ENCODE measurements around the gene PRKAG2.

PRKAG2 gene

DNA sequence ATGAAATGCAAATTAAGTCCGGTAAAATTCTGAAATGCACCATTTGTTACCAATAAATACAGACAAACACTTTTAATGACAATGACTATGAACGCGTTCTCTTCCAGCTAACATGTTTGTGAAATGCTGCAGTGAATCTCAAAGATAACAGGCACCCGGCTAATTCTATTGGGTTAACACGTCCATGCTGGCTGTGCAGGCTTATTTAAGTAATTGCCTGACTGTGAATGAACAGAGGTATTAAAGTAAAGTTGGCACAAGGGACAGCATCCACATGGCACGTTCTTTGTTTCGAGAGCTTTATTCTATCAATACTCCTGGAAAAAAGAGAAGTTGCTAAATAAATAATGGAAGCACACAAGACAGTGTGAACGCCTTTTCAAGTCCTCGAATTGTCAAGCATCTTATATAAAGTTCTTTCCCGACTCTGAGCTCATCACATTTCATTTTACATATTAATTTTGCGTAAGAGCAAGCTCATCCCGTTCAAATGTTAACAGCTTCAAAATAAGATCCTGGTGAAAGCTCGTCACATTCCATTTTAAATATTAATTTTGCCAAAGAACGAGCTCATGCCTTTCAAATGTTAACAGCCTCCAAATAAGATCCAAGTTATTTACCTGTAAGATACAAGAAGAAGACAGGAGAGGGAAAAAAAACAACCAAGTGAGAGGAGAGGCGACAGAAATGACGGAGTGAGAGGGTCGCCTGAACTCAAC, 245.9 kb downstream of the PRKAG2 start:
- DNase-seq: no peak

DNA sequence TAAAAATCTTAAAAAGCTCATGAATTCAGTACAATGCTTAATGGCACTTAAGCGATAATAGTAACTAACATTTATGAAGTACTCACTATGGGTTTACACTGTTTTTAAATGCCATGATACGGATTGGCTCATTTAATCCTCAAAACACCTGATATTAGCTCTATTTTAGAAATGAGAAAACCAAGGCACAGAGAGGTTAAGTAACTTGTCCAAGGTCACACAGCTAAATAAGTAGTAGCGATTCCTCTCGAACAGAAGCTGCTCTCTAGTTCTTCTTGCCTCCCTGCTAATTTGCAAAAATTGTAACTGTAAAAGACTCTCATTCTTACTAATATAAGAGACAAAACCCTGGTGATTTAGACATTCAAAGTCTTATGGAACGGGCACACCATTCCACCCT, 246.6 kb downstream of the PRKAG2 start:
- no peak for DNase-seq

DNA sequence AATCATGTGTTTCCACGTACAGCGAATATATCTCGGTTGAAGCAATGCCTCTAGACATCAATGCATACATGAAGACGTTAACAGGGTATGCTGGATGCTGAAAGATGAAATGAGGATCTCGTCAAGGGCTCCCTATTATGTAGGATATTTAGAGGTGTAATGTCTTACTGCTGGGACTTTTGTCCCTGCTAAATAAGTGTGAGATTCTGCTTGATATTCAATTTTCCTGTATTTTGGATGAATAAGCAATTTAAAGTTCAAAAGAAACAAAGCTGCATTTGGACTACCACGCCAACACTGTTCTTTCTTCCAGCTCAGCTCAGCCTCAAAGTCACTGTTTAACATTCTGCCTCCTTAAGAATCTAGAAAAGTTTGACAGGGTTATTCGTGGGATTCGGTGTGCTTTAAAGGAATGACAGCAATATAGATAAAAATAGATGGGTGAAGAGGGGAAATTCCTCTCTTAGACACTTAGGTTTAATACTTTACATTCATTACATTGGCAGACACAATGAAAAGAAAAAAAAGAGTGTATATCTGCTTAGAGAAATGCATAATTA, 247.1 kb downstream of the PRKAG2 start:
- DNase-seq: no peak

DNA sequence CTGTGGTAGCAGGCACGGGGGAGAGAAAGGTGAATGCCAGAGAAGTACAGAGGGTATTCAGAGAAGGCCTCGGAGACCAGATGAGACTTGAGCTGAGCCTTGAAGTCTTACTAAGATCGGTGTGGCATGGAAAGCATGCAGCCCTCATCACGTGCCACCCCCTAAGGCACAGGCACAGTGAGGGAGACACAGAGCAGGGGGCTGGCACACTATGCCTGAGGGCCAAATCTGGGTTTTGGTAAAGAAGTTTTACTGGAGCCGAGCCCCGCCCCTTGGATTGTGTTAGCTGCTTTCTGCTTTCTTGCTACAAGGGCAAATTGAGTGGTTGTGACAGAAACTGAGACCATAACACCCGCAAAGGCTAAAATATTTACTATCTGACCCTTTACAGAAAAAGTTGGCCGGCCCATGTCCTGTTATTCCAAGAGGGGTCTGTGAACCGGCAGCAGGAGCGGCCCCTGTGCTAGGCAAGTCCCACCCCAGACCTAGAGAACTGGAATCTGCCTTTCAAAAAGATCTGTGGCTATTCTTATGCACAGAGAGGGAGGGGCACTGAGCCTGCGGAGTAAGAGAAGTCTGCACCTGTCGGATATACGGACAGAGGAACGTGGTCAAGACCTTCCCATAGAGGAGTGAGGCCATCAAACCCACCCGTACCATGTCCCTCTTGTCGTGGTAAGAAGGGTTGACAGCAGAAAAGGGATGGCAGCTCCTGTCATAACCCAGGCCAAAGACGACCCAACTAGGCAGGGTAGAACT, 247.9 kb downstream of the PRKAG2 start:
- no peak for DNase-seq

DNA sequence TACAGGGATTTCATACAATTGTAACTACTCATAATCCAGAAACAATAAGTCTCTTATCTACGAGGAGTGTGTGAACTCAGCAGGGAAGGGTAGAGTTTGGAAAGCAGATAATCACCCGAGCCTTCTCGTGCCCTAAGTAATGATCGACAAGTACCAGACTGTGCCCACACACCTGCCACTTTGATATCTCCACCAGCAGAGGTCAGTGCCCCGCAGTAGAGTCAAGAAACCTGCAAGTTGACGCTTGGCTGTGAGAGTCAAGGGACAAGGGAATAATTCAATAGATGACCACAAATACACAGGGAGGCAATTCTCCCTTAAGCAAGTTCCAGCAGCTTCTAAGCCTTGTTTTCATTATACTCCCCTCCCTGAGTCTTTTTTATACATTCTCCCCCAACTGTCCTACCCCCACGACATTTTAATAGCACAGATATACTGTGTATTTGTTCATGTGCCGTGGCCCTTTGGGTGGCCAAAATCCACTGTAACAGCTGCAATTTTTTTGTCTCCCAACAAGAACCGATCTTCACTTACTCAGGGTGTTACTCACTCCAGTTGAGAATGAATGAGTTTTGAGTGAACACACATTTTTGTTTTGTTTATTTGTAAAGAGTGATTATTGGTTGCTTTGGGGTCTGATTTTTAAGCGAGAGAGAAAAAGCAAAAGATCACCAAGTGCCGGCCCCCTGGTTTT, 250.3 kb downstream of the PRKAG2 start:
- DNase-seq: peak; percentile 38

DNA sequence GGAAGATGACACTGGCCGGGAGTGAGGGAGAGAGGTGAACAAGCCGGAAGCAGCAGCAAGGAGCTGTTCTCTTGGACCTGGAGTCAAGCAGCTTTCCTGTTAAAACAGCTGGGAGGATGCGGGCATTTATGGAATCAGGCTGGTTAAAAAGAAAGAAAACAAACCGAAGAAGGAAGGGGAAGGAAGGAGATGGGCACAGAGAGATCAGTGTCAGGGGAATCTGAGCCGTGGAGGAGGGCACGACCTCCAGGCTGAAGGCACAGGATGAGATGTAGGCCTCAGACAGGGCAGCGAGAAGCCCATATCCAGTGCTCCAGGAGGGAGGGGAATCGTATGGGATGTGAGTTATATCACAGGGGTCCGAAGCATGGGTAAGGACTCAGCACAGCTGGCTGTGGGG, 251.3 kb downstream of the PRKAG2 start:
- DNase-seq: no peak

DNA sequence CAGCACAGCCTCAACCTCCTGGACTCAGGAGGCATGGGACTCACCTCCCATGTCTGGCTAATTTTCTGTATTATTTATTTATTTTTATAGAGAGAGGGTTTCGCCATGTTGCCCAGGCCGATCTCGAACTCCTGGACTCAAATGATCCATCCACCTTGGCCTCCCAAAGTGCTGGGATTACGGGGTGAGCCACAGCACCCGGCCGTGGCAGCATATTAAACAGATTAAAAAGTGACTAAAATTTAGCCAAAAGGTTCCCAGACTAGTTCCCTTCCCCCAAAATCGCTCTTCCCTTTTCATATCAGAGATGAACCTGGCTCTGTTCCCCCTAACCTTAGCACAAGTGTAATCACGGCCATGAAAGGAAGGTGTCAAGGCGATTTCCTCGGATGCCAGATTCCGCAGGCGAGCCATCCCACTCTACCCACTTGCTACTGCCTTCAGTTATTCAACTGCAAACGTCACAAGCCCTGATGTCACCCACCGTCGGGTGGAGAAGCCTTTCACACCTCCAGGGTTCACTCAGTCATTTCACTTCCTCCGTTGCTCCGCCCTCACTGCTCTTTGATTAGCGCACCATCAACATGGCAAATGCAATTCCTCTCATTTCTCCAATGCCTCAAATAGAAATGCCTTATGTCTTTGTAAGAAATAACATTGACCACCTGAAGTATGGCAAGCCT, 252.5 kb downstream of the PRKAG2 start:
- DNase-seq: no peak

DNA sequence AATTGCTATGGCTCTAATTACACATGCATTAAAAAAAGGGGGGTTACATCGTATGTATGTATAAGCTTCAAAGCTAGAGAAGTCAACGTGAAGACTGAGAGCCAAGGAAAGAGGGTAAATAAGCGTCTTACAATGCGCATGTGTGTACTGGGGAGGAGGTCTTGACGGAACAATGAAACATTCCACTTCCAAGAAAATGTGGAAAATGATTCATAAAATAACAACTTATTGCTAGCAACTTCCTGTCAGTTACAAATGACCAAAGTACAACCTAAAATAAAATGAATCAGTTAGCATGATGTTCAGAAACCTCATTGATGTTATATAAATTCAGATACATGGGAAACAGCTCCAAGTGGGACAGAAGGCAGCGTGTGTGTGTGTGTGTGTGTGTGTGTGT, 253.1 kb downstream of the PRKAG2 start:
- DNase-seq: peak; percentile 80

DNA sequence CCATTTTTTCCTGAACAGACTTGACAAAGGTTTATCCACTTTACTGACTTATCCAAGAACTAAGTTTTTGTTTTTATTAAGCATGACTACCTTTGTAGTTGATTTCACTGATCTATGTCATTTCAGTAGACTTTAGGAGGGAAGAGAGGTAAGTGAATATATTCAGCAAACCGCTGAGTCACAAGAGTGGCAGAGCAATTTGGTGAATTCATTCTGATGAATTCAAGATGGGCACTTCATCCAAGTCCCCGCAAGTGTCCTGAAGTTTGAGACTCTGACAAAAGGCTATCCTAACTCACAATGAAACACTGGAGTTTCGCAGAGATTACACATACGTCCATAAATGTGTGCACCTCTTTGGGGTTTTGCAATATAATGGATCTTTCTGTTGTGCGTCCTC, 255.0 kb downstream of the PRKAG2 start:
- no peak for DNase-seq

DNA sequence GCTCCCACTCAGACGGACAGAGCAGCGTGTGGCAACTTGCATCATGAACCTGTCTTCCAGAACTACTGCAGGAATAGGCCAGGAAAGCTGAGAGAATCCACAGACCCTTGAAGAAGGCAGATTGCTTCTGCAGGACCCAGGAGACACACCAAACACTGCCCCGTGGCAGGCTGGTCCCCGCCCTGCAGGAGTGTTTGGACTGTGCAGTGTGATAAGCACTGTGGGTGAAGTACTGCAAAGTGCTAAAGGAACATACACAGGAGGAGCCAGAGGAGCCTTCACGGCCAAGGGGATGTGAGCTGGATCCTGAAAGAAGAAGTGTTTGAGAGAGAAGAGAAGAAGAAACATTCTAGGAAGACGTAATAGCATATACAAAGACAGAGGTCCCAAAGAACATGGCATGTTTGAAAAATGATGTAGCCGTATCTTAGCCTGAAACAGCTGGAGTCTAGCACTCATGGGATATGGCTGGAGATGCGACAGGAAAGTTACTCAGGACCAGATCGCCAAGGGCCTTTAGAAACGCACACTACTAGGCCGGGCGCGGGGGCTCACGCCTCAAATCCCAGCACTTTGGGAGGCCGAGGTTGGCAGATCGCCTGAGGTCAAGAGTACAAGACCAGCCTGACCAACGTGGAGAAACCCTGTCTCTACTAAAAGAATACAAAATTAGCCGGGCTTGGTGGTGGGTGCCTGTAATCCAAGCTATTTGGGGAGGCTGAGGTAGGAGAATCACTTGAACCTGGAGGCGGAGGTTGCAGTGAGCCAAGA, 260.3 kb downstream of the PRKAG2 start:
- DNase-seq: no peak

DNA sequence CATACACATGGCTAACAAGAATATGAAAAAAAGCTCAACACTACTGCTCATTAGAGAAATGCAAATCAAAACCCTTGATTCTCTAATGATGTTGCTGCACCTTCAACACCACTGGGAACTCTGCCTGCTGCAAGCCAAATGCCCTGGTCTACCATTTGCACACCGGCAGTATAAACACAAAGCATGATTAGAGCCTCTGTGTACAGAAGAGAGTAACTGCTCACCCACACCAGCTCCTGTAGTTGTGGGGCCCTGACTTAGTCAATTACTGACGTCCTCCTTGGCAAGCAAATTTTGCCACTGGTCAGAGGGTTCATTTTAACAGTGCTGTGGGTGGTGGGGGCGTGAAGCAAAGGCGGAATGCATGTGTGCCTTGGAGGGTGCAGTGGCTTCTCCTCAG, 261.1 kb downstream of the PRKAG2 start:
- DNase-seq: no peak

DNA sequence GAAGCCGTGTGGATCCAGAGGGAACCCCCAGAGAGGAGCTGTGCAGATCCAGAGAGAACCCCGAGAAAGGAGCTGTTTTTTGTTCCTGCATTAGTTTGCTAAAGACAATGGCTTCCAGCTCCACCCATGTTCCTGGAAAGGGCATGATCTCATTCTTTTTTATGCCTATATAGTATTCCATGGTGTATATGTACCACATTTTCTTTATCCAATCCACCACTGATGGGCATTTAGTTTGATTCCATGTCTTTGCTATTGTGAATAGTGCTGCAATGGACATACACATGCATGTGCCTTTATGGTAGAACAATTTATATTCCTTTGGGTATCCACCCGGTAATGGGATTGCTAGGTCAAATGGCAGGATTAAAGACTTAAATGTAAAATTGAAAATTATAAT, 261.9 kb downstream of the PRKAG2 start:
- no peak for DNase-seq

DNA sequence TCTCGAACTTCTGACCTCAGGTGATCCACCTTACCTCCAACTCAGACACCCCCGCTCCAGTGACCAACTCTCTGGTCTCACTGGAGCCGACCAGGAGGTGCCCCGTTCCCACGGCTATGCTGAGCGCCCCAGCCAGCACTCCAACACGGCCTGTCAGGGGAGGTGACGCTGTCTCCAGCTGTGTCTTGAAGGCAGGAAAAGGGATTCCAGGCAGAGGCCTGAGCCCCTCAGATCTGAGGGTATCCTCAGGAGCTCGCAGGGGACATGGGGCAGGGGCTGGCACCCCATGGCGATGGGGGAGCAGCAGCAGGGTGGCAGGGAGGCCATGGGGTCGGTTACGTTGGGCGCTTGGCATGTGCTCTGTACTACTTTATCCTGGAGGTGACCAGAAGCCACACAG, 262.9 kb downstream of the PRKAG2 start:
- DNase-seq: no peak

DNA sequence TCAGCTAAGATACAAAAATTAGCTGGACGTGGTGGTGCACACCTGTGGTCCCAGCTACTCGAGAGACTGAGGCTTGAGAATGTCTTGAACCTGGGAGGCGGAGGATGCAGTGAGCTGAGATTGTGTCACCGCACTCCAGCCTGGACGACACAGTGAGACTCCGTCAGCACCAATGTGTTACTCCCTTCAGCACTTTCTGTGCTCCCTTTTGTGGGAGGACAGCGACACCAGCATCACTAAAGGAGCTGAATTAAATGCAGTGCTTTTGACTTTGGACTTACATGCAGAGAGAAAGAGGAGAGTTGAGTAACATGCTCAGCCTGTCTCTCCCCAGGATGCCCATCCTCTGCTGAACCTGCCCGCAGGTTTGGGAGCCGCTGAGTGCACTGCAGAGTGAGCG, 265.0 kb downstream of the PRKAG2 start:
- no peak for DNase-seq

DNA sequence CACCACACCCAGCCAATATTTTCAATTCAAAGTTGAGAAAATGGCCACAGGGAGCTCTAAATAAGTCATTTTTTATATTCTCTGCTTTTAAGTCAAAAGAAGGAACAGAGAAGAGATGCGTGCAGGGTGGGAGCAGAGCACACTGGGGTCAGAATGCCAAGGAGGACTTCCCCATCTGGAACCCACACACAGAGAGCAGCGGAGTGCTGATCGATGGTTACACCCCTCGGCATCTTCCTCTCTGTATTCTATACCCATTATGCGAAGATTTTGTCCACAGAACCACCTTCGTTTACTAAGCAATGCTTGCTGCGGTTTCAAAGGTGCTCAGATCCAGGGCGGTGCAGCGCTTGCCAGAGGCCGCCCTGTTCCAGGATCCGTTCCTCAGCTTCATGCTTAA, 265.9 kb downstream of the PRKAG2 start:
- no peak for DNase-seq

DNA sequence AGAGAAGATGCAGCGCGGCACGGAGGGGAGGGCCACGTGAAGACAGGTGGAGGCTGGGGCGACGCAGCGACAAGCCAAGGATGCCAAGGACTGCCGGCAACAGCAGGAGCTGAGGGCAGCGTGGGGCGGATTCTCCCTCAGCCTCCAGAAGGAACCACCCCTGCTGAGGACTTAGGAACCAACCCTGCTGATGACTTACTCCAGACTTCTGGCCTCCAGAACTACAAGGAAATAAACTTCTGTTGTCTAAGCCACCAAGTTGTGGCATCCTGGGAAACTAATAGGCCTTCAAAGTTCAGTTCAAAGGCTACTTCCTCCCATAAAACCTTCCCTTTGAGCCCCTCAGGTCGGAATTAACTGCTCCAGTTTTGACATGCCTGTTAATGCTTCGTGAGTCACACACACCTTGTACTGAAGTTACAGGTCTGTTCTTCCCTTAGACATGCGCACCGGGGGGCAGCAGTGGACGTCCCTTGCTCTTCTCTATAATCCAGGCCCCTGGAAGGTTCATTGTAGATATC, 268.8 kb downstream of the PRKAG2 start:
- no peak for DNase-seq

DNA sequence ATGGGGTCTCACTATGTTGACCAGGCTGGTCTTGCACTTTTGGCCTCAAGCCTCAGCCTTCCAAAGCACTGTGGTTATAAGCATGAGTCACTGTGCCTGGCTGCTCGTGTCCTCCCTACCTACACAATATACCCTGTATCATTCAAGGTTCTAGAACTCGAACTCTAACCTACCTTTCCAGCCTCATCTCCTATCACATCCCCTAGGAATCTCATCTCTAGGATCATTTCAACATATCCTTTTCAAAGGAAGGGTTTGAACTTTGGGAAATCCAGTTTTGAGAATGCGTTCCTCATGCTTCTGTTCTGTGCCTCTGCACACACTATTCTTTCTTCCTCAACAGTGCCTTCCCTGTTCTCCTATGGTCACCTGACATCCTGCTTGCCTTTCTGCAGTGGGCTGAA, 269.4 kb downstream of the PRKAG2 start:
- peak; percentile 29 for DNase-seq

DNA sequence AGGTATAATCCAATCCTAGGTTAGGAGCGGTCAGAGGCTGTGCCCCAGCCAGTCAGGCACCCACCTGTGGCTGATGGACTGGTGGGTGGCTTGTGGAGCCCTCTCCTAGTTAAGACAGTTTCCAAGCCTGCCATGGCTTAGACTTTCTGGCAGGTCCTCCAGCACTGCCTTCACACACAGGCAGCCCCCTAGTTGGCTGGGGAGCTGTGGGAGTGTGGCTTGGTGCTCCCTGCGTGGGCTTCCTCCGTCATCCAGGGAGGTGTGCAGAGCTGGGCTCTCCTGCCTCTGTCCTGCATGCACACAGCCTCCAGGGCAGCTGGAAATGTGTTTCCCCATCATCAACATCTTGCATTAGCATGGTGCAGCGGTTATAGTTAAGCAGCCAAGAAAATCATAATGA, 273.0 kb downstream of the PRKAG2 start:
- no peak for DNase-seq

DNA sequence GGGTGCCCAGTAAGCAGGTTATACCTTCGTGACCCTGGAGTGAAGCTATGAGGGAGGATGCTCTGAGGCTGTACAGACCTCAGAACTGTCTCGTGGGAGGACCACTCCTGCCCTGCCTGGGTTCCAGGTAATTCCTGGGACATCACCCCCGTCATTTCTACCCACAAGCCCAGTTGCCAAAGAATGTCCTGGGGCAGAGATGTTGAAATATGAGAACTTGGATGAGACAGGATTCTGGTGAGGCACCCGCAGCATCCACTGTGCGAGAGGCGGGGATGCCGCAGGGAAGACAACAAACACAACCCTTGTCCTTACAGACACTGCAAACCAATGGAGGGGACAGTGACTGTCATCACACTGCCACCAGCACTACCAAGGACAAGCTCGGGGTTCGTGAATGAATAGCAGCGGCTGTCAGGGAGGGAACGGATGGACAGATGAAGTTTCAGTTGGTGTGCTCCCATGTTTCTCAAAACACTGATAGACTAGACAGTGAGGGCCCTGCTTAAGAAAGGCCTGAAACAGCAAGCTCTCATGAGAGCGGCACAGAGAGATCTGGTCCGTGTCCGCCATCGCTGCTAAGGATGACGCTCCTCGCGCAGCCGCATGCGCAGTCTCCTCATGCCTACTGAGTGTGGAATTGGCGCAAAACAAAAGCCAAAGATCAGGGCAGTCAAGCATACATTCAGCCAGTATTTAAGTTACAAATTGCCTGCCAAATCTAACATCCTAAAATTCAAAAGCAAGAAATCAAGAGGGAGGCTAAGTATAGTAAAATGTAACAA, 275.2 kb downstream of the PRKAG2 start:
- DNase-seq: no peak

DNA sequence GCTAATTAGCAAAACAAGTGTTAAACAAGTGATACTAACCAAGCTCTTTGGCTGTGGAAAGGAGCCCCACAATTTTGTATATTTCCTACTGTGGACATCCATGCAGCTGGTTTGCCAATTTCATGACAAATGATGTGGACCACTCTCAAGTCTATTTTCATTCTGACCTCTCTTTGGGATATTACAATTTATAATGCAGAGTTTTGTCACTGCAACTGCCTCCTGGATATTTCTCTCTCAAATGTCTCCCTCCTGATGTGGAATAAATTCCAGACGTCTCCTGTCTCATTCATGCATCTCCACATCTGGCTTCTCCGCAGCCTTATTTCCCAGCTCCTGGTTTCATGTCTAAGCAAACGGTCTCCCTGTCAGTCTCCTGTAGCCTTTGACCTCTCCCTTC, 276.6 kb downstream of the PRKAG2 start:
- DNase-seq: peak; percentile 26

All from fibroblast of skin of right biceps (primary cell).